Measurements from ENCODE around the gene MACROD2.

DNA sequence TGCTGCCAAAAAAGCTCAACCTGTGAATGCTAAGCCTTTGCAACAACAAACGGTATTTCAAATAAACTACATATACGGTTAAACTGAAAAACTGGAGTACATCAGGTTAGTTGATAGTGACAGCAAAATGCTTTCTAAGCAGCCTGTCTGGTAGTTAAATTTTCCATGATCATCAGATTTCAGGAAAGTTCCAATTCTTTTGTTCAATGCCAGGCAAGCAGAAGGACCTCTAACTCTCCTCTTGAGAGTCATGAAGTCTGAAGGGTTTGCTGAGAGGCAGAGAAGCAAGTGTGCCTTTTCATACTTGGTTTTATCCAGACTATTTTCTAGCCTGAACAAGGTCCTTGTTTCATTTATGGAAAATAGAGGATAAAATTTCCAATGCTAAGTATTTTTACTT, 337.6 kb downstream of the MACROD2 start:
- TF ChIP-seq, protein P1, sequence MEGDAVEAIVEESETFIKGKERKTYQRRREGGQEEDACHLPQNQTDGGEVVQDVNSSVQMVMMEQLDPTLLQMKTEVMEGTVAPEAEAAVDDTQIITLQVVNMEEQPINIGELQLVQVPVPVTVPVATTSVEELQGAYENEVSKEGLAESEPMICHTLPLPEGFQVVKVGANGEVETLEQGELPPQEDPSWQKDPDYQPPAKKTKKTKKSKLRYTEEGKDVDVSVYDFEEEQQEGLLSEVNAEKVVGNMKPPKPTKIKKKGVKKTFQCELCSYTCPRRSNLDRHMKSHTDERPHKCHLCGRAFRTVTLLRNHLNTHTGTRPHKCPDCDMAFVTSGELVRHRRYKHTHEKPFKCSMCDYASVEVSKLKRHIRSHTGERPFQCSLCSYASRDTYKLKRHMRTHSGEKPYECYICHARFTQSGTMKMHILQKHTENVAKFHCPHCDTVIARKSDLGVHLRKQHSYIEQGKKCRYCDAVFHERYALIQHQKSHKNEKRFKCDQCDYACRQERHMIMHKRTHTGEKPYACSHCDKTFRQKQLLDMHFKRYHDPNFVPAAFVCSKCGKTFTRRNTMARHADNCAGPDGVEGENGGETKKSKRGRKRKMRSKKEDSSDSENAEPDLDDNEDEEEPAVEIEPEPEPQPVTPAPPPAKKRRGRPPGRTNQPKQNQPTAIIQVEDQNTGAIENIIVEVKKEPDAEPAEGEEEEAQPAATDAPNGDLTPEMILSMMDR (IDR thresholded peaks at IDR 0.05) = no peak
- no peak for TF ChIP-seq POLR2A (IDR thresholded peaks at IDR 0.05)

Data from uterus (tissue), 2 donors.